HG03095 (cell line): ENCODE results near the gene VOPP1.
"Not testable (repeated sequence)": the region's sequence is repeated elsewhere in the genome, so short reads cannot be mapped to it uniquely, and the experiment has no call there.

Source experiments
- ATAC-seq: cut with Tn5 transposase; IDR thresholded peaks from one replicate; pipeline ENCODE4 v1.9.1; 2021; ENCODE audit warnings: moderate library complexity; ENCODE audit not compliant: unreplicated experiment

Gene VOPP1

DNA sequence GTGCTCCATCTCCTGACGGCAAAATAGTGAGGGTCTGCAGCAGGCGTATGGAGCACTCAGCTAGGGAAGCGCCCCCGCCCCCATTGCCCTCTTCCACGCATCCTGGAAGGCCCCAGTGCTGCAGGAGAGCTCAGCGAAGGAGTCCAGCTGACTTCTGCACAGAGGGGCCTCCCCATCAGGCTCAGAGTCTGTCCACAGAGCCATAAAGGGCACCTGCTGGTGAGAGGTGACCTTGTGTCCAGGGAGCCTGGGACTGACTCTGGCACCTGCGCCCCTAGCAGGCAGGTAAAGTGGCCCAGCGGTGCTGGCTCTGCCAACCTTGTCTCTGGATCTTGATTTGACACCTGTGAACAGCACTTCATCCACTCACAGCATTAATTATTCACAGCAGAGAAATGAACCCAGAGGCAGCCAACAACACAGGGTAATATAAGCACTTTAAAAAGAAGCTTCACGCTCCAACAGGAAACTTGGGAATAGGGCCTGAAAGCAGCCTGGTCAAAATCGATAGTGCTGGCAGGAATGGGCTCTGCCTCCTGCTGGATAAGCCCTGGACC lies 59.6 kb downstream of the VOPP1 start:
- ATAC-seq = no peak

- ATAC-seq = no peak
Observed at GRCh38 chr7:55510621-55511020, 61.7 kb downstream of the VOPP1 start.

DNA sequence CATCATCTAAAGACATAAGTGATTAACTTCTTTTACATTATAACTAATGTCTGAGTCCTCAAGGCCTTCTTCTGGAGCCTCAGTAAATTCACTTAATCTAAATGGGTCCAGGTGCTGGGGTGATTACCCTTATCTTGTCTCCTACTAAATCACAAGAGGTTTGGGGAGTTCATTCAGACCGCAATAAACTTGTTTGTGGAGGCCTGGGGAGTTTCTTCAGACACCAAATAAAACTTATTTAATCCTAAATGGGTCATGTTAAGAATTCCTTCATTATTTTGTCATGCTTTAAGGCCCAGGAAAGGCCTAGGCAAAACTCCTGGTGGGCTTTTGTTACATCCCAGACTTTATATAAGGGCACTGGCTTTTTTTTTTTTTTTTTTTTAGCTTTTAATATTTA lies 62.1 kb downstream of the VOPP1 start:
- not testable (repeated sequence) for ATAC-seq

GRCh38 chr7:55509322-55509721 lies 63.0 kb downstream of the VOPP1 start:
- peak; percentile 17 for ATAC-seq

DNA sequence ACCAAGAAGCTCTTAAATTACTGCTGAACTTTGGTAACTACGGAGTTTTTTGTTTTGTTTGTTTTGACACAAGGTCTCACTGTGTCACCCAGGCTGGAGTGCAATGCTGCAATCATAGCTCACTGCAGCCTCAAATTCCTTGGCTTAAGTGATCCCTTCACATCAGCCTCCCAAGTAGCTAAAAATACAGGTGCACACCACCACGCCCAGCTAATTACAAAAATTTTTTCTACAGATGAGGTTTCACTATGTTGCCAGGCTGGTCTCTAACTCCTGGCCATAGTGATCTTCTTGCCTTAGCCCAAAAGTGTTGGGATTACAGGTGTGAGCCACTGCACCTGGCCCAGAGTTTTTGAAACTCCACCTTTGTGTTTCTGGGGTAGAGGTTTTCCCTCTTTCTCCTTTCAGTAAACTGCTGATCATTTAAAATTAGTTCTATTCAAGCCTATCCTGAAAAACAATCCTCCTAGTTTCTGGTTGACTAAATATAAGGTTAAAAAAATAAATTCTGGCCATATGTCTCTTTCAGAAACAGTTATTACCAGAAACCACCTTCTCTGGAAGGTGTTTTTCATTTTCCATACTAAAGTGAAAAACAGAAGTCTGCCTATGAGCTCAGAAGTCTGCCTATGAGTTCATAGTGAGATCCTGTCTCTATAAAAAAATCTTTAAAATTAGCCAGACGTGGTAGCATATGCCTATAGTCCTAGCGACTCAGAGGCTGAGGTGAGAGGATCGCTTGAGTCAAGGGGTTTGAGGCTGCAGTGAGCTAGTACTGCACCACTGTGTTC lies 63.9 kb downstream of the VOPP1 start:
- peak; percentile 72 for ATAC-seq

- ATAC-seq = no peak
Observed at GRCh38 chr7:55507743-55508142, 64.6 kb downstream of the VOPP1 start.

GRCh38 chr7:55504967-55505658 lies 67.2 kb downstream of the VOPP1 start:
- ATAC-seq = no peak

DNA sequence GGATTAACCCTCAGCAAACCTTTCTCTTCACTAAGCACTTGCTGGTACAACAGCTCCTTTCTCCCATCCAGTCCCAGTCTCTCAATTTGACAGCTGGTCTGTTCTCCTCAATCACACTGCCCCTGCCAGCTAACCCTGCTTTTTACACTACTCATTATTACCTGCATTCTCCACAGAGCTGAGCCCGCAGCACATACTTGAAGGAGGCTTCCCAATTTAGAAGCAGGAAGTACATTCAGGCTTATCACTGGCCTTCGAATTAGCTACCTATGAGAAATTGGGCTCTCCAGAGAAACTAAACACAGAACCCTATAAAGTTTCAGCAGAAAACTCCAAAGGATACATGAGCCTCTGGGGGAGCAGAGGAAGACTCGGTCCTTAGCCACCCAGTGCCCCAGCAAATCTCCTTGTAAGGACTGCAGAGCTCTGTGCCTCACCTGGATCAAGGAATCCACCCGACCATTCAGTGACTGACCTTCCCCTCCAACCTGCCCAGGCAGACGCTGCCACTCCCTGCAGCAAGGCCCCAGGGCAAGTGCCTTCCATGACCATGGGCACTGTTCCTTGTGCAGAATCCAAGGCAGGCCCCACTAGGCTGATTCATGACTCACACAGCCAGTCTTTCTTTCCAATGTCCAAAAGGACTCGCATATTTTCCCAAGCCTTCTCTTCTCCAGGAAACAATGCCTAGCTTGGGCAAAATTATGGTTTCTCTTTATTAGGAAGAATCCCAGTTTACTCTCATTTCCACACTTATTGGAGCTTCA lies 68.0 kb downstream of the VOPP1 start:
- no peak for ATAC-seq

GRCh38 chr7:55502858-55503440 lies 69.4 kb downstream of the VOPP1 start:
- ATAC-seq = no peak

GRCh38 chr7:55502124-55502857 lies 70.0 kb downstream of the VOPP1 start:
- ATAC-seq = no peak

DNA sequence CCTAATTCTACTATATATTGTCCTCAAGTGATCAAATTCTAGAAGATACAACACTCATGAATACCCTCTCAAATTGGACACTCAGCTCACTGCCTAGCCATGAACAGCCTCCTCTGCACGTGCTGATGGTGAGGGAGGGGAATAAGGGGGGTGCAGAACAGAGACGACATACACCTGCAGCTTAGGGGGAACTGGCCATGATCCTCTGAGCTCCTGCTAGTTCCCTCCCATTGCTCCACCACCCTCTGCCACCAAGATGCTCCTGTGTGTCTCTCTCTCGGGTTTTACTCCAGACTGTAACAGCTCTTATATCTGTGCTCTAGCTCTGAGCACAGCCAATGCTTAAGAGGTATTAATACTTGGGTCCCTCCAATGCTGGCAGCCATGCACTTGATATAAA lies 70.7 kb downstream of the VOPP1 start:
- no peak for ATAC-seq

- ATAC-seq = no peak
Observed at GRCh38 chr7:55500117-55500756, 72.1 kb downstream of the VOPP1 start.

- ATAC-seq = no peak
Observed at GRCh38 chr7:55499591-55499990, 72.7 kb downstream of the VOPP1 start.

DNA sequence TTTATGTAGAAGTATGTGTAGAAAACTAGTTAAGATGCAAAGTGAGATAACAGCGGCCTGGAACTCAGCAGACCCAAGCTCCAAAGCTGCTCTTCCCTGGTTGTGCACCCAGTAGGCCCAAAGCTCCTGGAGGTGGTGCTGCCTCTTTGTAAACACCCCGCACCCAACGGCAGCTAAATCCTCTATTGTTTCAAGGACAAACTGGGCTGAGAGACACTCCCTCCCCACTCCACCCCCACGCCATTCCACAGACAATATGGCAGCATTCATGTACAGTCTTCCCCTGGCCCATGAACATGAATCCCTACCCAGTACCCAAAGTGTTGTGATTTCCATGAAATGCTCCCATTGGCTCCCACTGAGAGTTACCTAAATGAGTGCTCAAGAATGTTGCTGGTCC lies 73.5 kb downstream of the VOPP1 start:
- no peak for ATAC-seq

GRCh38 chr7:55498142-55498541 lies 74.2 kb downstream of the VOPP1 start:
- ATAC-seq = no peak

GRCh38 chr7:55497521-55497920 lies 74.8 kb downstream of the VOPP1 start:
- no peak for ATAC-seq

- ATAC-seq = no peak
Observed at GRCh38 chr7:55496906-55497305, 75.4 kb downstream of the VOPP1 start.

- ATAC-seq = no peak
Observed at GRCh38 chr7:55494951-55495350, 77.4 kb downstream of the VOPP1 start.

DNA sequence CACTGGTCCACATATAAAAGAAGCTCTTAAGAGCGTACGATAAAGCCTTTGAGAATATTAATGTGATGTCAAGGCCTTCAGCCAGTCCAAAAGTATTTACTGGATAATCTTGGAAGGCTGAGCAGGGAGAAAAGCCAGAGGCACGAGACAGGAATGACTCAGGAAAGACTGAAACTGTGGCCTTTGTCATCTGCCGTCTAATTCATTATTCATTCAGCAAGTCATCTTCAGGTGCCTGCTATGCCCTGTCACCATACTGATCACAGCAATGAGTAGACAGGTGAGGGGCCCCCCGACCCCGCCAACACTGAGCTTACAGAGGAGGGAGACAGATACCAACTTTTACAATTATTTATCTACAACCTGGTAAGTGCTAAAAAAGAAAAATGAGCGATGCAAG lies 78.9 kb downstream of the VOPP1 start:
- ATAC-seq = no peak

DNA sequence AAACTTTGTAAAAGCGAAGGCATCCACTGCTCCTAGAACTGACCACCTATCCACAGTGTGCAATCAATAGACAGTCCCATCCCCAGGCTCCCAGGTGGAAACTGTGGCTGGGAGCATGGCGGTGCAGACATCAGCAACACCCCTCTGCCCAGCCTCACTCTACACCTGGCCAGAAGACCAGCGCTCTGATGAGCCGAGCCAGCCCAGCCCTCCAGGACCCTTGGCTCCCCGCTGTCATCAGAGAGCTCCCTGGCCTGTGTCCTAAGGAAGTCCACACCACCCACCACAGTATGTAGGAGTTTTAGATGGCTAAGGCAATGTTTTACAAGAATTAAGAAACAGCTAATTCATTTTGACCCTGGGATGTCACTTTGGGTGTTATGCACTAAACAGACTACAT lies 81.0 kb downstream of the VOPP1 start:
- ATAC-seq = no peak
